NOMO-1 treated with DMSO at 0.1 percent for 48 hours (cell line): ENCODE data around the gene TBX4.
"Not testable (repeated sequence)": the region's sequence is repeated elsewhere in the genome, so short reads cannot be mapped to it uniquely, and the experiment has no call there.

Source experiments
- DNase-seq: peaks from one replicate; lab custom pipeline; 2025; ENCODE audit not compliant: unreplicated experiment; lab: John Stamatoyannopoulos, UW

Gene TBX4

GRCh38 chr17:61427567-61427966 is 24.7 kb upstream of the TBX4 start:
- DNase-seq: no peak

- no peak for DNase-seq
These were observed 22.9 kb upstream of the TBX4 start for GRCh38 chr17:61429274-61429673.

- DNase-seq: not testable (repeated sequence)
These were observed 22.4 kb upstream of the TBX4 start for GRCh38 chr17:61429831-61430230.

GRCh38 chr17:61431594-61432311 is 20.5 kb upstream of the TBX4 start:
- DNase-seq: no peak

- no peak for DNase-seq
These were observed 15.9 kb upstream of the TBX4 start for GRCh38 chr17:61436273-61436672.

GRCh38 chr17:61436995-61437704 is 15.1 kb upstream of the TBX4 start:
- DNase-seq: no peak

- no peak for DNase-seq
These were observed 11.5 kb upstream of the TBX4 start for GRCh38 chr17:61440697-61441096.

- not testable (repeated sequence) for DNase-seq
These were observed 10.7 kb upstream of the TBX4 start for GRCh38 chr17:61441507-61441906.

- DNase-seq: no peak
These were observed 10.0 kb upstream of the TBX4 start for GRCh38 chr17:61442136-61442775.

GRCh38 chr17:61442878-61443474 is 9.2 kb upstream of the TBX4 start:
- DNase-seq: no peak

GRCh38 chr17:61443475-61443882 is 8.7 kb upstream of the TBX4 start:
- DNase-seq: no peak

GRCh38 chr17:61444075-61444474 is 8.1 kb upstream of the TBX4 start:
- DNase-seq: no peak

- no peak for DNase-seq
These were observed 7.4 kb upstream of the TBX4 start for GRCh38 chr17:61444831-61445230.

- DNase-seq: no peak
These were observed 4.9 kb upstream of the TBX4 start for GRCh38 chr17:61447358-61447757.

GRCh38 chr17:61448042-61448441 is 4.2 kb upstream of the TBX4 start:
- DNase-seq: no peak

GRCh38 chr17:61449140-61449539 is 3.1 kb upstream of the TBX4 start:
- not testable (repeated sequence) for DNase-seq

GRCh38 chr17:61449707-61450640 is 2.2 kb upstream of the TBX4 start:
- DNase-seq: no peak

- no peak for DNase-seq
These were observed 1.3 kb upstream of the TBX4 start for GRCh38 chr17:61450641-61451537.

- DNase-seq: no peak
These were observed 503 bp upstream of the TBX4 start for GRCh38 chr17:61451538-61452300.
